GM12892 (cell line): ENCODE data around the gene CSRP1.

Experiments used
- POLR2A ChIP-seq: IDR thresholded peaks from 2 replicates; pipeline ENCODE4 v1.6.1; 2011; ENCODE audit warnings: low read depth, low read length, control low read depth
- TAF1 ChIP-seq: IDR thresholded peaks from 2 replicates; pipeline ENCODE4 v1.6.1; 2011; ENCODE audit warnings: low read depth, mild to moderate bottlenecking, control low read depth, low read length, borderline replicate concordance

GRCh38 chr1:201465698-201466290 is 41.1 kb downstream of the CSRP1 start:
- TF ChIP-seq POLR2A: no peak
- TF ChIP-seq TAF1: no peak
